HEK293 (cell line): ENCODE results near the gene APBB2.

Experiments
- CTCF ChIA-PET: fragments of 350-600 bp; formaldehyde crosslinking; extraction: SDS; loops from one replicate; lab custom pipeline; 2021; ENCODE audit warnings: antibody characterized with exemption; lab: Yijun Ruan, JAX
- POLR2A ChIA-PET: fragments of 300-600 bp; formaldehyde crosslinking; extraction: SDS; loops from one replicate; lab custom pipeline; 2020; ENCODE audit warnings: antibody characterized with exemption, inconsistent platforms; lab: Yijun Ruan, JAX
- H3K27ac ChIP-seq: fragments of 200-500 bp; sonication (Bioruptor generic); 2 replicates; pipeline ENCODE4 v1.5.1; 2014; ENCODE audit warnings: low read depth, low read length, control low read depth, inconsistent platforms; ENCODE audit errors: extremely low read depth
- H3K36me3 ChIP-seq, 2 experiments: fragments of 200-500 bp in 1 of 2; sonication (Bioruptor generic) in 1 of 2; 1 replicate in 1 of 2; 2 replicates in 1 of 2; pipeline ENCODE4 v1.5.1; 2014 to 2017; ENCODE audit warnings: inconsistent platforms in 2 of 2, low read length in 2 of 2; ENCODE audit not compliant: control insufficient read depth in 2 of 2, insufficient read depth in 1 of 2
- H3K4me1 ChIP-seq: fragments of 200-500 bp; sonication (Bioruptor generic); 2 replicates; pipeline ENCODE4 v1.5.1; 2014; ENCODE audit warnings: mild to moderate bottlenecking, low read length, inconsistent platforms; ENCODE audit not compliant: control insufficient read depth, insufficient read depth
- H3K4me3 ChIP-seq: 2 replicates; pipeline ENCODE4 v1.5.1; 2011; ENCODE audit warnings: low read depth, mild to moderate bottlenecking, control low read depth, low read length, moderate library complexity
- H3K9me3 ChIP-seq: fragments of 200-500 bp; sonication (Bioruptor generic); 2 replicates; pipeline ENCODE4 v1.5.1; 2014; ENCODE audit warnings: low read depth, low read length, inconsistent platforms; ENCODE audit not compliant: control insufficient read depth, insufficient read depth
- GLIS1 ChIP-seq: fragments of 450-650 bp; formaldehyde crosslinking; IDR thresholded peaks from 2 replicates; pipeline ENCODE4 v1.5.1; 2016; ENCODE audit warnings: missing biosample characterization, missing genetic modification characterization
- GLIS2 ChIP-seq: fragments of 450-650 bp; formaldehyde crosslinking; IDR thresholded peaks from 2 replicates; pipeline ENCODE4 v1.5.1; 2016; ENCODE audit warnings: missing biosample characterization, missing genetic modification characterization
- MZF1 ChIP-seq: fragments of 450-650 bp; formaldehyde crosslinking; IDR thresholded peaks from 2 replicates; pipeline ENCODE4 v1.5.1; 2017; ENCODE audit warnings: missing biosample characterization, missing genetic modification characterization, borderline replicate concordance
- RBAK ChIP-seq: fragments of 450-650 bp; formaldehyde crosslinking; IDR thresholded peaks from 2 replicates; pipeline ENCODE4 v1.5.1; 2016; ENCODE audit warnings: missing biosample characterization, missing genetic modification characterization
- REPIN1 ChIP-seq: fragments of 450-650 bp; formaldehyde crosslinking; IDR thresholded peaks from 2 replicates; pipeline ENCODE4 v1.5.1; 2017; ENCODE audit warnings: missing biosample characterization, missing genetic modification characterization, low read depth
- ZBTB17 ChIP-seq: fragments of 450-650 bp; formaldehyde crosslinking; IDR thresholded peaks from 2 replicates; pipeline ENCODE4 v1.5.1; 2016; ENCODE audit warnings: missing biosample characterization, missing genetic modification characterization
- ZBTB20 ChIP-seq: fragments of 450-650 bp; formaldehyde crosslinking; IDR thresholded peaks from 2 replicates; pipeline ENCODE4 v1.5.1; 2016; ENCODE audit warnings: missing biosample characterization, missing genetic modification characterization
- ZBTB21 ChIP-seq: fragments of 450-650 bp; formaldehyde crosslinking; IDR thresholded peaks from 2 replicates; pipeline ENCODE4 v1.5.1; 2017; ENCODE audit warnings: missing biosample characterization, missing genetic modification characterization
- ZEB2 ChIP-seq: fragments of 450-650 bp; formaldehyde crosslinking; IDR thresholded peaks from 2 replicates; pipeline ENCODE4 v1.5.1; 2016; ENCODE audit warnings: missing biosample characterization, missing genetic modification characterization
- ZNF140 ChIP-seq: fragments of 450-650 bp; formaldehyde crosslinking; IDR thresholded peaks from 2 replicates; pipeline ENCODE4 v1.5.1; 2016; ENCODE audit warnings: missing biosample characterization, missing genetic modification characterization
- ZNF214 ChIP-seq: fragments of 450-650 bp; formaldehyde crosslinking; IDR thresholded peaks from 2 replicates; pipeline ENCODE4 v1.5.1; 2017; ENCODE audit warnings: missing biosample characterization, mild to moderate bottlenecking, missing genetic modification characterization, borderline replicate concordance
- ZNF266 ChIP-seq: fragments of 450-650 bp; formaldehyde crosslinking; IDR thresholded peaks from 2 replicates; pipeline ENCODE4 v1.5.1; 2016; ENCODE audit warnings: missing biosample characterization, missing genetic modification characterization, low read depth
- ZNF324 ChIP-seq: fragments of 450-650 bp; formaldehyde crosslinking; IDR thresholded peaks from 2 replicates; pipeline ENCODE4 v1.5.1; 2016; ENCODE audit warnings: missing biosample characterization, missing genetic modification characterization
- ZNF354C ChIP-seq: fragments of 450-650 bp; formaldehyde crosslinking; IDR thresholded peaks from 2 replicates; pipeline ENCODE4 v1.5.1; 2016; ENCODE audit warnings: missing biosample characterization, missing genetic modification characterization, low read depth, borderline replicate concordance
- ZNF560 ChIP-seq: fragments of 450-650 bp; formaldehyde crosslinking; IDR thresholded peaks from 2 replicates; pipeline ENCODE4 v1.5.1; 2017; ENCODE audit warnings: missing biosample characterization, missing genetic modification characterization, borderline replicate concordance
- ZNF561 ChIP-seq: fragments of 450-650 bp; IDR thresholded peaks from 2 replicates; pipeline ENCODE4 v1.5.1; 2018; ENCODE audit warnings: missing biosample characterization, missing genetic modification characterization, borderline replicate concordance
- ZNF596 ChIP-seq: fragments of 450-650 bp; IDR thresholded peaks from 2 replicates; pipeline ENCODE4 v1.5.0; 2018; ENCODE audit warnings: missing biosample characterization, mild to moderate bottlenecking, missing genetic modification characterization, moderate library complexity
- ZNF600 ChIP-seq: fragments of 450-650 bp; formaldehyde crosslinking; IDR thresholded peaks from 2 replicates; pipeline ENCODE4 v1.5.1; 2016; ENCODE audit warnings: missing biosample characterization, missing genetic modification characterization
- ZNF660 ChIP-seq: fragments of 450-650 bp; IDR thresholded peaks from 2 replicates; pipeline ENCODE4 v1.5.1; 2018; ENCODE audit warnings: missing biosample characterization, mild to moderate bottlenecking, missing genetic modification characterization
- ZNF677 ChIP-seq: fragments of 450-650 bp; IDR thresholded peaks from 2 replicates; pipeline ENCODE4 v1.5.0; 2018; ENCODE audit warnings: missing biosample characterization, mild to moderate bottlenecking, missing genetic modification characterization, moderate library complexity
- ZNF707 ChIP-seq: fragments of 450-650 bp; formaldehyde crosslinking; IDR thresholded peaks from 2 replicates; pipeline ENCODE4 v1.5.1; 2016; ENCODE audit warnings: missing biosample characterization, missing genetic modification characterization
- ZSCAN23 ChIP-seq: fragments of 450-650 bp; formaldehyde crosslinking; IDR thresholded peaks from 2 replicates; pipeline ENCODE4 v1.5.1; 2016; ENCODE audit warnings: missing biosample characterization, missing genetic modification characterization
- TF ChIP-seq, protein P1 (sequence below): fragments of 450-650 bp; formaldehyde crosslinking; IDR thresholded peaks from 2 replicates; pipeline ENCODE4 v1.5.1; 2016; ENCODE audit warnings: missing biosample characterization, missing genetic modification characterization
- TF ChIP-seq, protein P2 (sequence below): fragments of 450-650 bp; formaldehyde crosslinking; IDR thresholded peaks from 2 replicates; pipeline ENCODE4 v1.5.1; 2016; ENCODE audit warnings: missing biosample characterization, missing genetic modification characterization
- TF ChIP-seq, protein P3 (sequence below): fragments of 450-650 bp; formaldehyde crosslinking; IDR thresholded peaks from 2 replicates; pipeline ENCODE4 v1.5.1; 2016; ENCODE audit warnings: missing biosample characterization, missing genetic modification characterization
- TF ChIP-seq, protein P4 (sequence below): fragments of 450-650 bp; formaldehyde crosslinking; IDR thresholded peaks from 2 replicates; pipeline ENCODE4 v1.5.1; 2016; ENCODE audit warnings: missing biosample characterization, missing genetic modification characterization
- TF ChIP-seq, protein P5 (sequence below): fragments of 450-650 bp; formaldehyde crosslinking; IDR thresholded peaks from 2 replicates; pipeline ENCODE4 v1.5.1; 2017; ENCODE audit warnings: missing biosample characterization, missing genetic modification characterization

APBB2 gene

DNA sequence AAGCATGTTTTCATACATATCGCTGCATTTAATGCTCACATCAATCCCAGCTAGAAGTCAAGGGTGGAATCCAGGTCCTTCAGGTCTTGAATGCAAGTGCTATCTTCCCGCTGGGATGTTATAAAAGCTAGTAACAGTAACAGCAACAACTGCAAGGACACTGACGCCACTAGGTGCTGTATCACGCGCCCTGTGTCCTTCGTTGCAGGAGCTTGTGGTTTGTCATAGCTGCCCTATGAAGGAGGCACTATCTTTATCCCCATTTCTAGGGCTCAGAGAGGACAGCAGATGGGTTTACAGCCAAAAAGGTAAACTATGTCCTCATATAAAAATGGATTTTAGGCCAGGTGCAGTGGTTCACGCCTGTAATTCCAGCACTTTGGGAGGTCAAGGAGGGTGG, 261.7 kb downstream of the APBB2 start:
- Histone ChIP-seq H3K27ac (no peak overlapping the region), H3K4me1 (no peaks in the 10 kb centered on the region), H3K9me3 (no peaks in the 10 kb centered on the region), H3K36me3 (no peaks in the 10 kb centered on the region), H3K4me3 (no peak overlapping the region)
- ChIA-PET POLR2A (no interaction called here), CTCF (no interaction called here)
- TF ChIP-seq ZNF354C (tag by site-specific recombination) (no peak), GLIS2 (tag by site-specific recombination) (no peak), GLIS1 (no peak), ZBTB21 (tag by site-specific recombination) (no peak), REPIN1 (tag by site-specific recombination) (no peak), ZNF214 (tag by site-specific recombination) (no peak), MZF1 (no peak), ZNF266 (tag by site-specific recombination) (no peak), ZBTB20 (no peak)
- TF ChIP-seq, protein P1, sequence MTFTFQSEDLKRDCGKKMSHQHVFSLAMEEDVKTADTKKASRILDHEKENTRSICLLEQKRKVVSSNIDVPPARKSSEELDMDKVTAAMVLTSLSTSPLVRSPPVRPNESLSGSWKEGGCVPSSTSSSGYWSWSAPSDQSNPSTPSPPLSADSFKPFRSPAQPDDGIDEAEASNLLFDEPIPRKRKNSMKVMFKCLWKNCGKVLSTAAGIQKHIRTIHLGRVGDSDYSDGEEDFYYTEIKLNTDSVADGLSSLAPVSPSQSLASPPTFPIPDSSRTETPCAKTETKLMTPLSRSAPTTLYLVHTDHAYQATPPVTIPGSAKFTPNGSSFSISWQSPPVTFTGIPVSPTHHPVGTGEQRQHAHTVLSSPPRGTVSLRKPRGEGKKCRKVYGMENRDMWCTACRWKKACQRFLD (tag by site-specific recombination), result no peak

DNA sequence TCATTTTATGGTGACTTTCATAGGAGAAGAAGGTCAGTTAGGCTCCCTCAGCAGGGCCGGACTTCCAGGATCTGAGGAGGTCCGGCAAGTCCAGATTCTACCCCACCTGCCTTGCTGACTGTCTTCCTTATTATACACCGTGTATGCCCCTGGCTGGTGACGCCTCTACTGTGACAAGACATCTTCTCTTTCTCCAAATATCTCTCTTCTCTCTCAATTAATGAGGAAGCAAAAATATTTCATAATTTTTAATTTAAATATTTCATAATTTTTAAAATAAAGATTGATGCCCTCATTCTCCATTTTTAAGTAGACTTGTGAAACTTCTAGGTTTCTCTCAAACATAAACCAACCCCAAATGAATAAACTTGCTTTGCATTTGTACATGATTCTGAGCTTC, 262.1 kb downstream of the APBB2 start:
- no peak overlapping the region for H3K4me3 ChIP-seq
- no peak overlapping the region for H3K27ac ChIP-seq
- ChIA-PET CTCF (no interaction called here), POLR2A (no interaction called here)
- TF ChIP-seq ZSCAN23 (no peak), ZEB2 (no peak)
- no peaks in the 10 kb centered on the region for H3K9me3 ChIP-seq
- H3K4me1 ChIP-seq, result no peaks in the 10 kb centered on the region
- no peaks in the 10 kb centered on the region for H3K36me3 ChIP-seq

DNA sequence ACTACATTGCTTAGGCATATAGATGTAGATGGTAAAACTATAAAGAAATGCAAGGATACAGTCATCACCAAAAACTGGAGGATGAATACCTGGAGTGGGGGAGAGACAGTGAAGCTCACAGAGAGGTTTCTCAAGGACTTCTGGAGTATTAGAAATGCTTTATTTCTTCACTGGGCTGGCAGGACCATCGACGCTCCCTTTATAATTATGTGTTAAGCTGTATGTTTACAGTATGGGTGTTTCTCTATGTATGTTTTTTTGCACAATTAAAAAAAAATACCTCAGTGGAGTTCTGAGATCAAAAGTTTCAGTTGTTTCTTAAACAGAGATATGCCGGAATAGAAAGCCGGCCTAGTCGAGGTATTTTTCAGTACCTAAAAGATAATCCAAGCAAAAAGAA, 263.3 kb downstream of the APBB2 start:
- Histone ChIP-seq H3K27ac (no peak overlapping the region), H3K9me3 (no peaks in the 10 kb centered on the region), H3K36me3 (no peaks in the 10 kb centered on the region), H3K4me3 (no peak overlapping the region), H3K4me1 (no peaks in the 10 kb centered on the region)
- POLR2A ChIA-PET, result no interaction called here
- CTCF ChIA-PET, result interaction anchor here (0.6 to 1.0 kb wide), 2 partner anchors 23 to 53 kb away, joined by 4 read pairs; no protein-coding TSS in a partner anchor
- no peak for TF ChIP-seq RBAK
- no peak for TF ChIP-seq ZNF707
- no peak for TF ChIP-seq ZNF324 (tag by site-specific recombination)
- TF ChIP-seq, protein P2, sequence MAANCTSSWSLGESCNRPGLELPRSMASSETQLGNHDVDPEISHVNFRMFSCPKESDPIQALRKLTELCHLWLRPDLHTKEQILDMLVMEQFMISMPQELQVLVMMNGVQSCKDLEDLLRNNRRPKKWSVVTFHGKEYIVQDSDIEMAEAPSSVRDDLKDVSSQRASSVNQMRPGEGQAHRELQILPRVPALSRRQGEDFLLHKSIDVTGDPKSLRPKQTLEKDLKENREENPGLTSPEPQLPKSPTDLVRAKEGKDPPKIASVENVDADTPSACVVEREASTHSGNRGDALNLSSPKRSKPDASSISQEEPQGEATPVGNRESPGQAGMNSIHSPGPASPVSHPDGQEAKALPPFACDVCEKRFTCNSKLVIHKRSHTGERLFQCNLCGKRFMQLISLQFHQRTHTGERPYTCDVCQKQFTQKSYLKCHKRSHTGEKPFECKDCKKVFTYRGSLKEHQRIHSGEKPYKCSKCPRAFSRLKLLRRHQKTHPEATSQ (tag by site-specific recombination), result no peak
- TF ChIP-seq ZBTB21 (tag by site-specific recombination), result no peak
- TF ChIP-seq ZNF600 (tag by site-specific recombination), result no peak
- TF ChIP-seq, protein P3, sequence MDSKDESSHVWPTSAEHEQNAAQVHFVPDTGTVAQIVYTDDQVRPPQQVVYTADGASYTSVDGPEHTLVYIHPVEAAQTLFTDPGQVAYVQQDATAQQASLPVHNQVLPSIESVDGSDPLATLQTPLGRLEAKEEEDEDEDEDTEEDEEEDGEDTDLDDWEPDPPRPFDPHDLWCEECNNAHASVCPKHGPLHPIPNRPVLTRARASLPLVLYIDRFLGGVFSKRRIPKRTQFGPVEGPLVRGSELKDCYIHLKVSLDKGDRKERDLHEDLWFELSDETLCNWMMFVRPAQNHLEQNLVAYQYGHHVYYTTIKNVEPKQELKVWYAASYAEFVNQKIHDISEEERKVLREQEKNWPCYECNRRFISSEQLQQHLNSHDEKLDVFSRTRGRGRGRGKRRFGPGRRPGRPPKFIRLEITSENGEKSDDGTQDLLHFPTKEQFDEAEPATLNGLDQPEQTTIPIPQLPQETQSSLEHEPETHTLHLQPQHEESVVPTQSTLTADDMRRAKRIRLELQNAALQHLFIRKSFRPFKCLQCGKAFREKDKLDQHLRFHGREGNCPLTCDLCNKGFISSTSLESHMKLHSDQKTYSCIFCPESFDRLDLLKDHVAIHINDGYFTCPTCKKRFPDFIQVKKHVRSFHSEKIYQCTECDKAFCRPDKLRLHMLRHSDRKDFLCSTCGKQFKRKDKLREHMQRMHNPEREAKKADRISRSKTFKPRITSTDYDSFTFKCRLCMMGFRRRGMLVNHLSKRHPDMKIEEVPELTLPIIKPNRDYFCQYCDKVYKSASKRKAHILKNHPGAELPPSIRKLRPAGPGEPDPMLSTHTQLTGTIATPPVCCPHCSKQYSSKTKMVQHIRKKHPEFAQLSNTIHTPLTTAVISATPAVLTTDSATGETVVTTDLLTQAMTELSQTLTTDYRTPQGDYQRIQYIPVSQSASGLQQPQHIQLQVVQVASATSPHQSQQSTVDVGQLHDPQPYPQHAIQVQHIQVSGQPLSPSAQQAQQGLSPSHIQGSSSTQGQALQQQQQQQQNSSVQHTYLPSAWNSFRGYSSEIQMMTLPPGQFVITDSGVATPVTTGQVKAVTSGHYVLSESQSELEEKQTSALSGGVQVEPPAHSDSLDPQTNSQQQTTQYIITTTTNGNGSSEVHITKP (tag by site-specific recombination), result no peak
- no peak for TF ChIP-seq ZNF140 (tag by site-specific recombination)
- TF ChIP-seq, protein P4, sequence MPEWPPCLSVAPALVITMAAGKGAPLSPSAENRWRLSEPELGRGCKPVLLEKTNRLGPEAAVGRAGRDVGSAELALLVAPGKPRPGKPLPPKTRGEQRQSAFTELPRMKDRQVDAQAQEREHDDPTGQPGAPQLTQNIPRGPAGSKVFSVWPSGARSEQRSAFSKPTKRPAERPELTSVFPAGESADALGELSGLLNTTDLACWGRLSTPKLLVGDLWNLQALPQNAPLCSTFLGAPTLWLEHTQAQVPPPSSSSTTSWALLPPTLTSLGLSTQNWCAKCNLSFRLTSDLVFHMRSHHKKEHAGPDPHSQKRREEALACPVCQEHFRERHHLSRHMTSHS (tag by site-specific recombination), result no peak
- TF ChIP-seq ZNF660 (tag by site-specific recombination), result no peak
- no peak for TF ChIP-seq ZNF561 (tag by site-specific recombination)
- TF ChIP-seq, protein P5, sequence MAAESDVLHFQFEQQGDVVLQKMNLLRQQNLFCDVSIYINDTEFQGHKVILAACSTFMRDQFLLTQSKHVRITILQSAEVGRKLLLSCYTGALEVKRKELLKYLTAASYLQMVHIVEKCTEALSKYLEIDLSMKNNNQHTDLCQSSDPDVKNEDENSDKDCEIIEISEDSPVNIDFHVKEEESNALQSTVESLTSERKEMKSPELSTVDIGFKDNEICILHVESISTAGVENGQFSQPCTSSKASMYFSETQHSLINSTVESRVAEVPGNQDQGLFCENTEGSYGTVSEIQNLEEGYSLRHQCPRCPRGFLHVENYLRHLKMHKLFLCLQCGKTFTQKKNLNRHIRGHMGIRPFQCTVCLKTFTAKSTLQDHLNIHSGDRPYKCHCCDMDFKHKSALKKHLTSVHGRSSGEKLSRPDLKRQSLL, result no peak
- no peak for TF ChIP-seq ZNF560 (tag by site-specific recombination)
- TF ChIP-seq ZBTB17 (tag by site-specific recombination), result no peak
- TF ChIP-seq ZNF596 (tag by site-specific recombination), result no peak
- TF ChIP-seq ZNF677, result no peak
